HK-2 (cell line): ENCODE data around the gene CEP41.

ENCODE experiments used
- DNase-seq: peaks from one replicate; pipeline ENCODE4 v3.0.0-alpha.2; 2018; ENCODE audit not compliant: unreplicated experiment

CEP41 gene

GRCh38 chr7:130369110-130369711 is 71.6 kb downstream of the CEP41 start:
- DNase-seq = peak; percentile 37

GRCh38 chr7:130367836-130368746 is 72.7 kb downstream of the CEP41 start:
- no peak for DNase-seq

GRCh38 chr7:130367088-130367755 is 73.6 kb downstream of the CEP41 start:
- DNase-seq = no peak

GRCh38 chr7:130366564-130366963 is 74.3 kb downstream of the CEP41 start:
- DNase-seq = no peak

- no peak for DNase-seq
Observed at GRCh38 chr7:130365511-130366441, 75.0 kb downstream of the CEP41 start.

- no peak for DNase-seq
Observed at GRCh38 chr7:130365088-130365487, 75.7 kb downstream of the CEP41 start.

- no peak for DNase-seq
Observed at GRCh38 chr7:130364451-130364850, 76.4 kb downstream of the CEP41 start.

GRCh38 chr7:130363026-130363847 is 77.6 kb downstream of the CEP41 start:
- DNase-seq = peak; percentile 80

GRCh38 chr7:130362251-130362816 is 78.5 kb downstream of the CEP41 start:
- DNase-seq = no peak

GRCh38 chr7:130361681-130362080 is 79.1 kb downstream of the CEP41 start:
- DNase-seq = no peak

GRCh38 chr7:130360518-130360917 is 80.3 kb downstream of the CEP41 start:
- DNase-seq = no peak

- no peak for DNase-seq
Observed at GRCh38 chr7:130359276-130359857, 81.4 kb downstream of the CEP41 start.

- DNase-seq = no peak
Observed at GRCh38 chr7:130358471-130358870, 82.3 kb downstream of the CEP41 start.

GRCh38 chr7:130356876-130357611 is 83.8 kb downstream of the CEP41 start:
- peak; percentile 79 for DNase-seq

GRCh38 chr7:130356121-130356875 is 84.5 kb downstream of the CEP41 start:
- peak; percentile 94 for DNase-seq

- no peak for DNase-seq
Observed at GRCh38 chr7:130353196-130353595, 87.6 kb downstream of the CEP41 start.

GRCh38 chr7:130352194-130353074 is 88.4 kb downstream of the CEP41 start:
- no peak for DNase-seq

- DNase-seq = no peak
Observed at GRCh38 chr7:130351791-130352090, 89.1 kb downstream of the CEP41 start.
